K562 (cell line): ENCODE data around the gene GLMP. TPM values are rescaled to one million over a fixed set of nuclear protein-coding genes. Genes with fewer than 3 reads are reported as not detected.
A peak's percentile ranks its signal among the peaks of the same experiment; 100 is the strongest.

Experiments
- ASH1L ChIP-seq: fragments of 450-650 bp; IDR thresholded peaks from 2 replicates; pipeline ENCODE4 v1.6.1; 2018; ENCODE audit warnings: borderline replicate concordance, mild to moderate bottlenecking, low read depth; ENCODE audit not compliant: partially characterized antibody
- CHD1 ChIP-seq: fragments of 200-600 bp; sonication (generic); IDR thresholded peaks from one replicate; pipeline ENCODE4 v1.6.1; 2012; ENCODE audit warnings: mild to moderate bottlenecking, moderate library complexity, low read length, inconsistent platforms
- CREB1 ChIP-seq, 2 experiments: sonication (generic) in 1 of 2; formaldehyde crosslinking in 1 of 2; IDR thresholded peaks; 2 replicates each; pipeline versions ENCODE4 v1.6.1 to v1.8.0; 2012 to 2022; ENCODE audit warnings: inconsistent platforms in 1 of 2, mild to moderate bottlenecking in 1 of 2, missing genetic modification reagents in 1 of 2, moderate library complexity in 1 of 2
- ELF4 ChIP-seq: fragments of 450-650 bp; formaldehyde crosslinking; IDR thresholded peaks from 2 replicates; pipeline ENCODE4 v1.4.0; 2022; ENCODE audit warnings: missing genetic modification characterization
- ETS2 ChIP-seq: IDR thresholded peaks from 2 replicates; pipeline ENCODE4 v1.6.1; 2016; ENCODE audit warnings: borderline replicate concordance, missing genetic modification characterization, mild to moderate bottlenecking, moderate library complexity, missing compliant biosample characterization; ENCODE audit not compliant: poor library complexity, severe bottlenecking
- FOXO4 ChIP-seq: fragments of 450-650 bp; formaldehyde crosslinking; IDR thresholded peaks from 2 replicates; pipeline ENCODE4 v1.4.0; 2020; ENCODE audit warnings: mild to moderate bottlenecking, moderate library complexity
- GABPB2 ChIP-seq: fragments of 250-450 bp; sonication (Bioruptor Pico); conservative IDR thresholded peaks from 2 replicates; pipeline ENCODE4 v1.5.1; 2021; ENCODE audit warnings: mild to moderate bottlenecking
- HLTF ChIP-seq: fragments of 450-650 bp; IDR thresholded peaks from 2 replicates; pipeline ENCODE4 v1.6.1; 2016
- MTA3 ChIP-seq: fragments of 450-650 bp; formaldehyde crosslinking; IDR thresholded peaks from 2 replicates; pipeline ENCODE4 v1.6.1; 2017; ENCODE audit warnings: mild to moderate bottlenecking, borderline replicate concordance
- NFATC3 ChIP-seq: fragments of 450-650 bp; IDR thresholded peaks from 2 replicates; pipeline ENCODE4 v1.6.1; 2017; ENCODE audit warnings: mild to moderate bottlenecking
- NKRF ChIP-seq: fragments of 450-650 bp; IDR thresholded peaks from 2 replicates; pipeline ENCODE4 v1.6.1; 2016; ENCODE audit warnings: borderline replicate concordance
- NR2C1 ChIP-seq, 2 experiments: fragments of 450-650 bp; IDR thresholded peaks; 2 replicates each; pipeline ENCODE4 v1.6.1; 2017; ENCODE audit warnings: mild to moderate bottlenecking in 2 of 2, antibody characterized with exemption in 1 of 2, inconsistent platforms in 1 of 2, missing compliant biosample characterization in 1 of 2, missing genetic modification characterization in 1 of 2
- PTRF ChIP-seq: fragments of 450-650 bp; IDR thresholded peaks from 2 replicates; pipeline ENCODE4 v1.6.1; 2016; ENCODE audit warnings: mild to moderate bottlenecking, missing genetic modification characterization, missing compliant biosample characterization
- PURB ChIP-seq: sonication (generic); formaldehyde crosslinking; IDR thresholded peaks from 2 replicates; pipeline ENCODE4 v1.9.0; 2021; ENCODE audit warnings: low read depth, mild to moderate bottlenecking, missing genetic modification reagents
- RB1 ChIP-seq: fragments of 450-650 bp; IDR thresholded peaks from 2 replicates; pipeline ENCODE4 v1.6.1; 2017; ENCODE audit warnings: low read depth, mild to moderate bottlenecking
- SETDB1 ChIP-seq: IDR thresholded peaks from one replicate; pipeline ENCODE4 v1.6.1; 2012; ENCODE audit warnings: low read length, control low read depth, inconsistent platforms
- SIRT6 ChIP-seq: IDR thresholded peaks from one replicate; pipeline ENCODE4 v1.6.1; 2012; ENCODE audit warnings: low read depth, mild to moderate bottlenecking, control low read depth, inconsistent platforms, low read length, moderate library complexity
- TRIM24 ChIP-seq, 2 experiments: fragments of 450-650 bp; IDR thresholded peaks; 2 replicates each; pipeline ENCODE4 v1.6.1; 2016
- ZEB2 ChIP-seq: fragments of 450-650 bp; IDR thresholded peaks from 2 replicates; pipeline ENCODE4 v1.6.1; 2016
- ZNF324 ChIP-seq: fragments of 250-450 bp; sonication (Bioruptor Pico); IDR thresholded peaks from 2 replicates; pipeline ENCODE4 v1.4.0; 2020; ENCODE audit warnings: mild to moderate bottlenecking
- ZNF764 ChIP-seq: fragments of 250-450 bp; sonication (Bioruptor Pico); IDR thresholded peaks from 2 replicates; pipeline ENCODE4 v1.4.0; 2020; ENCODE audit warnings: low read depth, mild to moderate bottlenecking, moderate library complexity
- polyA plus RNA-seq, 8 experiments: library from polyadenylated mRNA; depleted of rRNA in 4 of 8; stranded (reverse) in 5 of 8; unstranded in 3 of 8; fragments of >200 nt; fragmentation: Nextera tagmentation in 2 of 8; fragmentation: Illumina TruSeq in 1 of 8; extraction: Ambion mirVana in 2 of 8; extraction: Trizol in 1 of 8; gene quantifications; 2 replicates each; pipeline versions ENCODE4 v1.2.1 to v1.2.3, GENCODE V29; 2011 to 2014; ENCODE audit warnings: inconsistent platforms in 1 of 8, missing spikeins in 1 of 8
- total RNA-seq, 7 experiments: library from RNA; depleted of rRNA in 6 of 7; stranded (reverse); fragments of >200 nt in 6 of 7; fragmentation: Illumina TruSeq in 2 of 7; extraction: Trizol in 2 of 7; gene quantifications; 2 replicates each; pipeline versions ENCODE4 v1.2.1 to v1.2.3, GENCODE V29; 2011 to 2021; ENCODE audit warnings: low replicate concordance in 1 of 7
- TF ChIP-seq, protein P1 (sequence below): sonication (generic); formaldehyde crosslinking; IDR thresholded peaks from 2 replicates; pipeline ENCODE4 v1.8.1; 2022; ENCODE audit warnings: missing genetic modification reagents
- TF ChIP-seq, protein P2 (sequence below): IDR thresholded peaks from 2 replicates; pipeline ENCODE4 v1.6.1; 2012; ENCODE audit warnings: low read depth, low read length, improper control_type of control experiment, borderline replicate concordance

The GLMP gene
- total and polyA plus RNA-seq, 9 of the 15 experiments (the other 6 are each of a cell fraction or from before 2014, with no cell fraction given): 8.3 to 28.2 (median 22.4) TPM

DNA sequence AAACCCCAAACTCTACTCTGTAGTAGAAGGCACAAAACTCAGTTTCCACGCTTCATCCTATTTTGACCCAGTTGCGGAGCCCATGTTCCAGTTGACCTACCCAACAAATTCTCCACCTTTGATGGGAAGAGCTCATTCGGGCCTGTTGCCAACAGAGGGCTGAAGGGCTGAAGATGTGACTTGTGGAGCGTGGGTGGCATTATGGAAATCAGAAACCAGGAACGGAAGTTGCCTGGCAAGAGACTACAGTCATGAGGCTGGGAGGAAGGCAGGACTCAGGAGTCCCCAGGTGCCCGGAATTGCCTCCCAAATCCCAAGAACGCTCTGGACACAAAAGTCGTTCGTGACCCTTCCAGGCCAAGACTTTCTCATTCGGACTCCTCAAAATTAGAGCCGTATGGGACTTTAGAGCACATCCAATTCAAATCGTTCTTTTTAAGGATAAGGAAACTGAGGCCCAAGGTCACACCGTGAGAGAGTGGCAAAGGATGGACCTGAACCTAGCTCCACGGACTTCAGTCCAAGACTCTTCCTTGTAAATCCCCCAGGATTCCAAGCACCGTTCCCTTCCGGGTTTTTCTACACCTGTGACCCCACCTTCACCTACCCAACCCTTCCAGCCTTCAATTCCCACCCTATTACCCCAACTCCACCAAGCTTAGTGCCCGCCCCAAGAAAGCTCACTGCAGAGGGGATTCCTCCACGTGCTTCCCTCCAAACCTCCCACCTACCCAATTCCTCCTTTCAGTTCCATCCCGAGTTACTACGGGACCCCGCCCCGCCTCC lies 13.6 kb downstream of the GLMP start (continued):
- TF ChIP-seq, protein P1, sequence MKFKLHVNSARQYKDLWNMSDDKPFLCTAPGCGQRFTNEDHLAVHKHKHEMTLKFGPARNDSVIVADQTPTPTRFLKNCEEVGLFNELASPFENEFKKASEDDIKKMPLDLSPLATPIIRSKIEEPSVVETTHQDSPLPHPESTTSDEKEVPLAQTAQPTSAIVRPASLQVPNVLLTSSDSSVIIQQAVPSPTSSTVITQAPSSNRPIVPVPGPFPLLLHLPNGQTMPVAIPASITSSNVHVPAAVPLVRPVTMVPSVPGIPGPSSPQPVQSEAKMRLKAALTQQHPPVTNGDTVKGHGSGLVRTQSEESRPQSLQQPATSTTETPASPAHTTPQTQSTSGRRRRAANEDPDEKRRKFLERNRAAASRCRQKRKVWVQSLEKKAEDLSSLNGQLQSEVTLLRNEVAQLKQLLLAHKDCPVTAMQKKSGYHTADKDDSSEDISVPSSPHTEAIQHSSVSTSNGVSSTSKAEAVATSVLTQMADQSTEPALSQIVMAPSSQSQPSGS (CRISPR knock-in tag): no peak
- TF ChIP-seq SETDB1: no peak
- TF ChIP-seq ZNF764 (CRISPR knock-in tag): no peak
- TF ChIP-seq, protein P2, sequence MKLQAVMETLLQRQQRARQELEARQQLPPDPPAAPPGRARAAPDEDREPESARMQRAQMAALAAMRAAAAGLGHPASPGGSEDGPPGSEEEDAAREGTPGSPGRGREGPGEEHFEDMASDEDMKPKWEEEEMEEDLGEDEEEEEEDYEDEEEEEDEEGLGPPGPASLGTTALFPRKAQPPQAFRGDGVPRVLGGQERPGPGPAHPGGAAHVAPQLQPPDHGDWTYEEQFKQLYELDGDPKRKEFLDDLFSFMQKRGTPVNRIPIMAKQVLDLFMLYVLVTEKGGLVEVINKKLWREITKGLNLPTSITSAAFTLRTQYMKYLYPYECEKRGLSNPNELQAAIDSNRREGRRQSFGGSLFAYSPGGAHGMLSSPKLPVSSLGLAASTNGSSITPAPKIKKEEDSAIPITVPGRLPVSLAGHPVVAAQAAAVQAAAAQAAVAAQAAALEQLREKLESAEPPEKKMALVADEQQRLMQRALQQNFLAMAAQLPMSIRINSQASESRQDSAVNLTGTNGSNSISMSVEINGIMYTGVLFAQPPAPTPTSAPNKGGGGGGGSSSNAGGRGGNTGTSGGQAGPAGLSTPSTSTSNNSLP: no peak
- no peak for TF ChIP-seq ZNF324 (CRISPR knock-in tag)
- TF ChIP-seq ASH1L: no peak
- TF ChIP-seq ELF4 (CRISPR knock-in tag): 0 out of 2 replicates have a peak, but pooled peaks have one; percentile 31
- TF ChIP-seq PURB (CRISPR knock-in tag): no peak
- TF ChIP-seq CREB1 (IDR thresholded peaks at IDR 0.05): no peak
- TF ChIP-seq CREB1 (CRISPR knock-in tag; IDR thresholded peaks at IDR 0.05): no peak
- TF ChIP-seq NFATC3: no peak
- TF ChIP-seq PTRF (tag): no peak
- TF ChIP-seq CHD1: peak; percentile 45
- no peak for TF ChIP-seq GABPB2
- no peak for TF ChIP-seq MTA3
- no peak for TF ChIP-seq FOXO4
- TF ChIP-seq TRIM24 (IDR thresholded peaks at IDR 0.05): no peak
- no peak for TF ChIP-seq ETS2 (tag)
- TF ChIP-seq HLTF: peak; percentile 58; the same call in 1 of the 2 replicates
- TF ChIP-seq NKRF: peak; percentile 86; the same call in 1 of the 2 replicates
- no peak for TF ChIP-seq RB1
- TF ChIP-seq NR2C1 (IDR thresholded peaks at IDR 0.05): peak; percentile 53; the same call in 1 of the 2 replicates
- TF ChIP-seq NR2C1 (tag; IDR thresholded peaks at IDR 0.05): no peak
- TF ChIP-seq ZEB2: peak; percentile 80
- TF ChIP-seq SIRT6: no peak
